HUDEP-2 (cell line): Measurements from ENCODE around the gene ISG20.
"Not testable (repeated sequence)": the region's sequence is repeated elsewhere in the genome, so short reads cannot be mapped to it uniquely, and the experiment has no call there.

Experiments used
- DNase-seq, 76 experiments: peaks; one replicate each; lab custom pipeline; 2025; ENCODE audit not compliant: unreplicated experiment in 76 of 76; lab: John Stamatoyannopoulos, UW

Gene ISG20

DNA sequence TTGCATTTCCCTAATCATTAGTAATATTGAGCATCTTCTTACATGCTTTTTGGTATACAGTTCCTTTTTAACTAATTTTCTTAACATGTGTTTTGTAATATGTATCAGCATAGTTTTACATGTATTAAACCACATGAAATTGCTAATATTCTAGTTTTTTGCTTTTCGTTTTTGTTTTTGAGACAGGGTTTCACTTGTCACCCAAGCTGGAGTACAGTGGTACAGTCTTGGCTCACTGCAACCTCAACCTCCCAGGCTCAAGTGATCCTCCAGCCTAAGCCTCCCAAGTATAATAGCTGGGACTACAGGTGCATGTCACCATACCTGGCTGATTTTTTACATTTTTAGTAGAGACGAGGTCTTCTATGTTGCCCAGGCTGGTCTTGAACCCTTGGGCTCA, 4.4 kb upstream of the ISG20 start:
- DNase-seq, result no peak

DNA sequence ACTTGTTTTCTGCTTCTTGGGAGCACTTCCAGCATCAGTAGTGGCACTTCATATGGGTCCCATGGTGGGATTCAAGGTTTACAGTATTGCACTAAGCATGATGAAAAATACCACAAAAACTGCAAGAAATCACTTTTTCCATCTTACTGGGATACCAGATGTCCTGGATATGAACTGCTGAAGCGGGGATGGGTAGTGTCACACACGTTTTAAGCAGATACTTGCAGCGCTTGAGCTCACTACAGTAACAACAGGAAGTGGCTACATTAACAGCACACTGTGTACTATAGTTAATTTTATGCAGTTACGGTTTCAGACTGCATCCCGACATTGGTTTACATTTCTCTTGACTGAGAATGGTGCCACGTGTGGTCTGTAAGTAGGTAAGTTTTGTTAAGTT, 3.5 kb upstream of the ISG20 start:
- no peak for DNase-seq

DNA sequence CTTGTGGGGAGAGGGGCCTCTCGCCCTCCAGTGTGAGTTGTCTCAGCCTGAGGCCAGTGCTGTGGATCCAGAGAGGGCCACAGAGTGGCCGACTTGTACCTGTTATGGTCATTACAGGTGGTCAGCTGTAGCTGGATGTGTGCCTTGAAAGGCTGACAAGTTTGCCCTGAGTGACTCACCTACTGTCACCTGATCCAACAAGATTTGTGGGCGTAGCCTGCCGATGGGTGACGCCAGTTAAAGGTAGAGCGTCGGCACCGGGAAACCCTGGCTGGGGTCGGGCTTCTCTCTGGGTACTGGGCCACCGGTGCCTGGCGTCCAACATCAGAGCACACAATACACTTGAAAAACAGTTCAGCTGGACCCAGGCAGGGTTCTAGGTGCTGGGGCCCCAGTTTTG, 2.8 kb upstream of the ISG20 start:
- DNase-seq, result no peak

GRCh38 chr15:88636654-88637053, 2.2 kb upstream of the ISG20 start:
- no peak for DNase-seq

DNA sequence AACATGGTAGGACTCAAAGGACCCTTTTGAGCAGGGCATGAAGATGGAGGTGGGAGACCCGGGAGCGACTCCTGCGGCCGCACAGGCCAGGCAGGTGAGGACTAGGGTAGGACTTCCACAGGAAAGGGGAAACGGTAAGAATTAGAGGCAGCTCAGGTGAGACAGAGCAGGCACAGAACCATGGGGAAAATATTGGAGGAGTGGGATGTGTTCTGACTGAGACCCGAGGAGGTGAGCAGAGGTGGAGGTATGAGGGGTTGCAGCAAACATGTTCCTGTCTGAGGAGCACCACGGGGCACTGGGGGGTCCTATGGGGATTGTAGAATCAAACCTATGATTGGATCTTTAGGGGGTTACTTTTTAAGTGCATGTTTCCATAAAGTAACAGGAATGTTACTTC, 1.4 kb upstream of the ISG20 start:
- DNase-seq, result no peak

DNA sequence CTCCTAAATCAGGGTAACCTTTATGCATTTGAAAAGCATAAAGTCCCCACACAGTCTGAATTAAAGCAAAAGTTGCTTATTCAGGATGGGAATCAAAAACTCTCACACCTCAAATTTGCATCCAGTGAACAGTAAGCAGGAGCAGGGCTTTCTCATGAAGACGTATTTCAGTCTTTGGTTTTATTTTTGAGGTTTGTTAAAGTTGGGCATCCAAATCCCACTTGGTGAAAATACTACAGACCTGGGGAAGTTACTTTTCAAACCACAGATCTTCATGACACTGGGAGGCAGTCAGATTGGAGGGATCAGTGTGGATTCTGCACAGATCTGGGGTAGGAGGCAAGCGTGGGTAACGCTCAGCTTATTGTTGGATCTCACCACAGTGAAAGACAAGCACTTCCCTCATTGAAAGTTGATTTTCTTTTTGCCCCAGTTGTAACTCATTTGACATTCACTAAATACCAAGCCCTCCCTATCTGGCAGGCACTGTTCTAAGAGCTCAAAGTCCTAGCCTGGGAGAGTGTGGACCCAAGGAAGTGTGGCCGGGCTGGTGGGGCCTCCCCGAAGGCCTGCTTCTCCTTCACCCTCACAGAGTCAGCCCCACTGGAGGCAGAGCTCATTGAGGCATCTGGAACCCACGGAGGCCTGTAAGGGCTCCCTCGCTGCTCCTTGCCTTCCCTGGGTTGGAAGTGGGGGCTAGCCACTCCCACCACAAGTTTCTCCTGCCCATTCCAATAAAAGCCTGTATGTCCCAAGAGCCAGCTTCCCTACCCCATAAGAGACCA, 783 bp upstream of the ISG20 start:
- no peak for DNase-seq

DNA sequence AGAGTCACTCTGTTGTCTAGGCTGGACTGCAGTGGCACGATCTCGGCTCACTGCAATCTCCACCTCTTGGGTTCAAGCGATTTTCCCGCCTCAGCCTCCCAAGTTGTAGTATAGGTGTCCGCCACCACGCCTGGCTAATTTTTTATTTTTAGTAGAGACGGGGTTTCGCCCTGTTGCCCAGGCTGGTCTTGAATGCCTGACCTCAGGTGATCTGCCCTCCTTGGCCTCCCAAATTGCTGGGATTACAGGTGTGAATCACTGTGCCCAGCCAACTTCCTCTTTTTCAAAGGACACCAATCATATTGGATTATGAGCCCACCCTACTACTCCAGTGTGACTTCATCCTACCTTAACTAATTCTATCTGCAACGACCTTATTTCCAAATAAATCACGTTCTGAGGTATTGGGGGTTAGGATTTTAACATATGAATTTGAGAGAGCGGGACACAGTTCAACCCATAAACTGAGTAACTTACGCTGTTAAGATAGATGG, 3.2 kb downstream of the ISG20 start:
- DNase-seq, result no peak

DNA sequence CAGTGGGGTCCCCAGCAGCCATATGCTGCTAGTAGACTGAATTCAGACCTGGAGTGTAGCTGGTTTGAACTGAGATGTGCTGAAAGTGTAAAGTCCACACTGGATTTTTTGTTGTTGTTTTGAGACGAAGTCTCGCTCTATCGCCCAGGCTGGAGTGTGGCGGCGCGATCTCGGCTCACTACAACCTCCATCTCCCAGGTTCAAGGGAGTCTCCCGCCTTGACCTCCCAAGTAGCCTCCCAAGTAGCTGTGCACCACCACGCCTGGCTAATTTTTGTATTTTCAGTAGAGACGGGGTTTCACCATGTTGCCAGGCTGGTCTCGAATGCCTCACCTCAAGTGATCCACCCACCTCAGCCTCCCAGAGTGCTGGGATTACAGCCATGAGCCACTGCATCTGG, 3.7 kb downstream of the ISG20 start:
- DNase-seq, result not testable (repeated sequence)

GRCh38 chr15:88644741-88645140, 5.9 kb downstream of the ISG20 start:
- no peak for DNase-seq

GRCh38 chr15:88645171-88646087, 6.6 kb downstream of the ISG20 start:
- DNase-seq, result no peak

DNA sequence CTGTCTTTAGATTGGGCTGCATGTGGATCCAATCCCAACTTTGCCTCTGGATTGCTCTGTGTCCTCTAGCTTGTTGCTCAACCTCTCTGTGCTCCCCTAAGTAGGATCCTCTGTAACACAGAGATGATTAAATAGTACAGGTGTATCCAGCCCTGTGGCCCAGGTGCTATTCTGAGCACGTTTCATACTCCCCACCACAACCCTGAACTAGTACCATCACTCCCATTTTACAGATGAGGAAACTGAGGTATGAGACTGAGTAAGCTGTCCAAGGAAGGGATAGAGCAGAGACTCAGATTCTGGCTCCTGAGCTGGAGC, 7.2 kb downstream of the ISG20 start:
- no peak for DNase-seq

GRCh38 chr15:88646951-88647350, 8.1 kb downstream of the ISG20 start:
- no peak for DNase-seq

GRCh38 chr15:88647351-88648105, 8.7 kb downstream of the ISG20 start:
- no peak for DNase-seq

GRCh38 chr15:88648357-88649214, 9.8 kb downstream of the ISG20 start:
- DNase-seq, result peak in 37 of 76 experiments; percentile 6 to 71 (median 31)

DNA sequence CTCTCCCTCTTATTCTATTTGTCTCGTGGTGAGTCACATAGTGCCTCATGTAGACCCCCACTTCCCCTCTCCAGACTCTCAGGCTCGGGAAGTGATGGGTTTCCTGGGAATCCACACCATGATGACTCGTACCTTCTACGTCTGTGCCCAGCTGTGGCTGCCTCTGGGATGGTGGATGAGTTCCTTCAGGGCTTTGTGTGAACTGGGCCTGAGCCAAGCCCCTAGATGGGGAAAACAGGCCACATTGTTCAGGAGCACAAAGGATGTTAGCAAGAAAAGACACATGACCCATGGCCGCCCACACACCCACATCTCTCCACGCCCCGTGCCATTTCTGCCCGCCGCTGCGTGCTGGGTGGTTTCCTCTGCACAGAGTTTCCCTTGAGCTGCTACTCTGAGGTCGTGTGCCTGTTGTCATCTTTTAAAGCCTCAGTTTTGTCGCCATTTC, 10.5 kb downstream of the ISG20 start:
- DNase-seq, result peak in 3 of 76 experiments; percentile 5 to 13 (median 12)

- DNase-seq, result no peak
These were observed 11.1 kb downstream of the ISG20 start for GRCh38 chr15:88649753-88650551.

GRCh38 chr15:88650556-88650955, 11.7 kb downstream of the ISG20 start:
- DNase-seq, result no peak

DNA sequence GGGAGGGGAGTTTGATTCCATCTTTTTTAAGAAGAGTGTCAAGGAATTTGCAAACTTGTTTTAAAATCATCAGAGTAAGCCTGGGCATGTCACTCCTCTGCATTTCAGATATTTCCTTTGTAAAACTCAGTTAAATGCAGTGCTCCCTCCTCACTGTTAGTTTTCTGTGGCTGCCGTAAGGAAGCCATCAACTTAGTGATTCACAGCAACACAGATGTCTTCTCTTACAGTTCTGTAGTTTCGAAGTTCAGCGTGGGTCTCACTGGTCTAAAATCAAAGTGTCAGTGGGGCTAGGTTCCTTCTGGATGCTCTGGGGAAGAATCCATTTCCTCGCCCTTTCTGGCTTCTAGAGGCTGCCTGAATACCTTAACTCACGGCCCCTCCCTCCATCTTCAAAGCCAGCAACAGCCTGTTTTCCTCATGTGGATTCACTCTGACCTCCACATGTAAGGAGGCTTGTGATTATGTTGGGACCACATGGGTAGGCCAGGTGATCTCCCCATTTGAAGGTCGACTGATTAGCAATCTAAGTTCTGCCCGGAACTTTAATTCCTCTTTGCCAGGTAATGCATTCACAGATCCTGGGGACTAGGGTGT, 12.4 kb downstream of the ISG20 start:
- DNase-seq, result no peak

DNA sequence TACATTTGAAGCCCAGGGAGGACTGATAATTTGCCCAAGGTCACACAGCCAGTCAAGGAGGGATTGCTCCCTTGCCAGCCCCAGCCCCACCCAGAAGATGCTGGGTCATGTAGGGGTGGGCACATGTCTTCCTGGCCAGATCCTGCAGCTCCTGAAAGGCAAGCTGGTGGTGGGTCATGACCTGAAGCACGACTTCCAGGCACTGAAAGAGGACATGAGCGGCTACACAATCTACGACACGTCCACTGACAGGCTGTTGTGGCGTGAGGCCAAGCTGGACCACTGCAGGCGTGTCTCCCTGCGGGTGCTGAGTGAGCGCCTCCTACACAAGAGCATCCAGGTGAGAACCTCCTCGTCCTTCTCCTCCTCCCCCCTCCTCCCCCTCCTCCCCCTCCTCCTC, 13.2 kb downstream of the ISG20 start:
- no peak for DNase-seq
